Caco-2 (cell line): ENCODE results near the gene OR6K6. TPM values are rescaled to one million over a fixed set of nuclear protein-coding genes. Genes with fewer than 3 reads are reported as not detected.

Source experiments
- BruUV-seq: library from RNA; stranded (reverse); fragments of 400-500 nt; replicated peaks from 2 replicates; lab custom pipeline; 2021; lab: Mats Ljungman, UMichigan
- CTCF ChIA-PET: fragments of 300-600 bp; sonication (Branson Sonifier 250); formaldehyde crosslinking; loops from one replicate; lab custom pipeline; 2022; ENCODE audit warnings: antibody characterized with exemption; lab: Charles Lee
- POLR2A ChIA-PET: fragments of 300-600 bp; sonication (Branson Sonifier 250); formaldehyde crosslinking; loops from one replicate; lab custom pipeline; 2022; ENCODE audit warnings: antibody characterized with exemption; lab: Charles Lee
- DNase-seq, 2 experiments: peaks; one replicate each; pipeline versions ENCODE4 v3.0.0 to v3.0.0-alpha.2; 2020 to 2022
- H3K27me3 ChIP-seq: replicated peaks from 2 replicates; pipeline ENCODE4 v1.6.0; 2011; ENCODE audit warnings: low read length; ENCODE audit not compliant: control insufficient read depth, insufficient read depth
- H3K36me3 ChIP-seq: 2 replicates; pipeline ENCODE4 v1.5.1; 2011; ENCODE audit warnings: low read length; ENCODE audit not compliant: control insufficient read depth, insufficient read depth
- H3K4me1 ChIP-seq: fragments of 250-450 bp; sonication (Bioruptor Pico); 2 replicates; pipeline ENCODE4 v1.5.1; 2020; ENCODE audit warnings: mild to moderate bottlenecking
- H3K4me3 ChIP-seq: 2 replicates; pipeline ENCODE4 v1.5.1; 2011; ENCODE audit warnings: low read depth, mild to moderate bottlenecking, control low read depth, low read length
- H3K9me3 ChIP-seq: fragments of 250-450 bp; sonication (Bioruptor Pico); 2 replicates; pipeline ENCODE4 v1.5.1; 2020; ENCODE audit warnings: mild to moderate bottlenecking, moderate library complexity
- H3K27ac Mint-ChIP-seq: one replicate; pipeline ENCODE4 v1.8.0; 2022; ENCODE audit warnings: mixed read lengths; ENCODE audit not compliant: unreplicated experiment
- H3K27me3 Mint-ChIP-seq: one replicate; pipeline ENCODE4 v1.8.0; 2022; ENCODE audit warnings: mixed read lengths; ENCODE audit not compliant: insufficient read depth, unreplicated experiment
- H3K36me3 Mint-ChIP-seq: one replicate; pipeline ENCODE4 v1.8.0; 2022; ENCODE audit warnings: mild to moderate bottlenecking, mixed read lengths; ENCODE audit not compliant: insufficient read depth, unreplicated experiment
- H3K4me1 Mint-ChIP-seq: one replicate; pipeline ENCODE4 v1.8.0; 2022; ENCODE audit warnings: low read depth, mixed read lengths; ENCODE audit not compliant: unreplicated experiment
- H3K4me3 Mint-ChIP-seq: one replicate; pipeline ENCODE4 v1.8.0; 2022; ENCODE audit warnings: mild to moderate bottlenecking, moderate library complexity, mixed read lengths; ENCODE audit not compliant: unreplicated experiment
- H3K9me3 Mint-ChIP-seq: one replicate; pipeline ENCODE4 v1.8.0; 2022; ENCODE audit warnings: mixed read lengths; ENCODE audit not compliant: unreplicated experiment
- CTCF ChIP-seq, 2 experiments: fragments of 200-600 bp in 1 of 2; IDR thresholded peaks; 1 replicate in 1 of 2; 2 replicates in 1 of 2; pipeline versions ENCODE4 v1.5.1 to v1.8.0; 2011 to 2022; ENCODE audit warnings: antibody characterized with exemption in 1 of 2, control low read depth in 1 of 2, inconsistent platforms in 1 of 2, low read depth in 1 of 2, low read length in 1 of 2, mild to moderate bottlenecking in 1 of 2, moderate library complexity in 1 of 2; ENCODE audit not compliant: insufficient read depth in 1 of 2, severe bottlenecking in 1 of 2, unreplicated experiment in 1 of 2
- intact Hi-C: fragments of 100-400 bp; cut with micrococcal nuclease; formaldehyde crosslinking; loops from one replicate; pipeline ENCODE4 v1.10.0; 2022; ENCODE audit not compliant: unreplicated experiment
- total RNA-seq: library from RNA; stranded (reverse); gene quantifications from 2 replicates; pipeline ENCODE4 v1.2.3, GENCODE V29; 2022

Gene OR6K6
- total RNA-seq, 1 experiment from 2014 or later = not detected

GRCh38 chr1:158719664-158720063 lies 34.9 kb upstream of the OR6K6 start:
- H3K36me3 Mint-ChIP-seq = no peaks in the 10 kb centered on the region
- no peak for DNase-seq
- Histone ChIP-seq H3K4me1 (no peaks in the 10 kb centered on the region), H3K9me3 (no peaks in the 10 kb centered on the region), H3K27me3 (no peaks in the 10 kb centered on the region), H3K4me3 (no peak overlapping the region), H3K36me3 (no peaks in the 10 kb centered on the region)
- H3K27me3 Mint-ChIP-seq = peaks cover 5% of the 10 kb centered on the region
- ChIA-PET CTCF (no interaction called here), POLR2A (no interaction called here)
- no peaks in the 10 kb centered on the region for H3K9me3 Mint-ChIP-seq
- no peaks in the 10 kb centered on the region for H3K4me1 Mint-ChIP-seq
- H3K4me3 Mint-ChIP-seq = no peak overlapping the region
- BruUV-seq = no TSS peak
- no peak overlapping the region for H3K27ac Mint-ChIP-seq
- no peak for TF ChIP-seq CTCF (IDR thresholded peaks at IDR 0.05; ENCODE audit: insufficient read depth in 1 of 2, low read depth in 1 of 2, low read length in 1 of 2, severe bottlenecking in 1 of 2, unreplicated experiment in 1 of 2)
- intact Hi-C loops = no loop called here

GRCh38 chr1:158720620-158721019 lies 33.9 kb upstream of the OR6K6 start, which contains the start of gene OR6K3:
OR6K3 (minus strand) TSS chr1:158720720; CDS start chr1:158718115, 2,605 bp downstream.
- POLR2A ChIA-PET = no interaction called here
- H3K4me1 ChIP-seq = no peaks in the 10 kb centered on the region
- no peaks in the 10 kb centered on the region for H3K36me3 Mint-ChIP-seq
- peaks cover 5% of the 10 kb centered on the region for H3K27me3 Mint-ChIP-seq
- no peaks in the 10 kb centered on the region for H3K36me3 ChIP-seq
- no peak for TF ChIP-seq CTCF (IDR thresholded peaks at IDR 0.05; ENCODE audit: insufficient read depth in 1 of 2, low read depth in 1 of 2, low read length in 1 of 2, severe bottlenecking in 1 of 2, unreplicated experiment in 1 of 2)
- no peak for DNase-seq
- CTCF ChIA-PET = no interaction called here
- BruUV-seq = no TSS peak
- H3K9me3 ChIP-seq = no peaks in the 10 kb centered on the region
- H3K4me1 Mint-ChIP-seq = no peaks in the 10 kb centered on the region
- no peaks in the 10 kb centered on the region for H3K27me3 ChIP-seq
- intact Hi-C loops = no loop called here
- no peak within 1 kb of the TSS for H3K4me3 ChIP-seq
- no peak within 1 kb of the TSS for H3K27ac Mint-ChIP-seq
- no peak within 1 kb of the TSS for H3K4me3 Mint-ChIP-seq
- no peaks in the 10 kb centered on the region for H3K9me3 Mint-ChIP-seq

GRCh38 chr1:158724442-158724841 lies 30.1 kb upstream of the OR6K6 start:
- H3K27me3 Mint-ChIP-seq = peaks cover 7% of the 10 kb centered on the region
- H3K4me3 Mint-ChIP-seq = no peak overlapping the region
- no peak for TF ChIP-seq CTCF (IDR thresholded peaks at IDR 0.05; ENCODE audit: insufficient read depth in 1 of 2, low read depth in 1 of 2, low read length in 1 of 2, severe bottlenecking in 1 of 2, unreplicated experiment in 1 of 2)
- no peaks in the 10 kb centered on the region for H3K4me1 ChIP-seq
- no peaks in the 10 kb centered on the region for H3K27me3 ChIP-seq
- no peak overlapping the region for H3K27ac Mint-ChIP-seq
- H3K4me1 Mint-ChIP-seq = no peaks in the 10 kb centered on the region
- H3K9me3 Mint-ChIP-seq = no peaks in the 10 kb centered on the region
- DNase-seq = no peak
- H3K36me3 ChIP-seq = no peaks in the 10 kb centered on the region
- no peak overlapping the region for H3K4me3 ChIP-seq
- ChIA-PET CTCF (no interaction called here), POLR2A (no interaction called here)
- intact Hi-C loops = no loop called here
- H3K36me3 Mint-ChIP-seq = no peaks in the 10 kb centered on the region
- no peaks in the 10 kb centered on the region for H3K9me3 ChIP-seq
- BruUV-seq = no TSS peak
